Liver (tissue), 9 donors: Measurements from ENCODE around the gene RAB11FIP5. TPM values are rescaled to one million over a fixed set of nuclear protein-coding genes. Genes with fewer than 3 reads are reported as not detected.
A peak's percentile ranks its signal among the peaks of the same experiment; 100 is the strongest.

ENCODE experiments used
- DNase-seq: peaks from one replicate; pipeline ENCODE4 v3.0.0-alpha.2; 2017; ENCODE audit warnings: low spot score
- H3K27ac ChIP-seq, 2 donors: one replicate each; pipeline ENCODE4 v1.7.0; 2013; ENCODE audit warnings: inconsistent platforms in 2 of 2, low read length in 2 of 2, control low read depth in 1 of 2, low read depth in 1 of 2, mild to moderate bottlenecking in 1 of 2
- H3K27me3 ChIP-seq, 4 donors: one replicate each; pipeline versions ENCODE4 v1.6.1 to v1.7.0; 2013; ENCODE audit warnings: low read length in 3 of 4, inconsistent platforms in 1 of 4, mild to moderate bottlenecking in 1 of 4, moderate library complexity in 1 of 4; ENCODE audit not compliant: control insufficient read depth in 4 of 4, insufficient read depth in 4 of 4
- H3K36me3 ChIP-seq, 4 donors: one replicate each; pipeline versions ENCODE4 v1.6.1 to v1.7.0; 2013; ENCODE audit warnings: low read length in 3 of 4, mild to moderate bottlenecking in 3 of 4, low read depth in 1 of 4, moderate library complexity in 1 of 4; ENCODE audit not compliant: control insufficient read depth in 4 of 4, insufficient read depth in 3 of 4
- H3K4me1 ChIP-seq, 4 donors: one replicate each; pipeline versions ENCODE4 v1.6.1 to v1.7.0; 2013; ENCODE audit warnings: low read length in 3 of 4, mild to moderate bottlenecking in 3 of 4, moderate library complexity in 1 of 4; ENCODE audit not compliant: control insufficient read depth in 4 of 4, insufficient read depth in 4 of 4
- H3K4me3 ChIP-seq, 3 donors: one replicate each; pipeline versions ENCODE4 v1.6.1 to v1.7.0; 2013; ENCODE audit warnings: low read length in 3 of 3, control low read depth in 1 of 3, low read depth in 1 of 3, mild to moderate bottlenecking in 1 of 3
- H3K9ac ChIP-seq, 2 donors: one replicate each; pipeline ENCODE4 v1.7.0; 2013; ENCODE audit warnings: low read length in 2 of 2, mild to moderate bottlenecking in 2 of 2, moderate library complexity in 2 of 2, control low read depth in 1 of 2, low read depth in 1 of 2
- H3K9me3 ChIP-seq, 4 donors: one replicate each; pipeline versions ENCODE4 v1.6.1 to v1.7.0; 2013; ENCODE audit warnings: low read length in 3 of 4; ENCODE audit not compliant: control insufficient read depth in 4 of 4
- EGR1 ChIP-seq, 2 donors: IDR thresholded peaks; 2 replicates each; pipeline ENCODE4 v1.6.1; 2016 to 2018; ENCODE audit warnings: antibody characterized with exemption in 2 of 2, low read depth in 2 of 2
- FOXA1 ChIP-seq: IDR thresholded peaks from 2 replicates; pipeline ENCODE4 v1.6.1; 2016; ENCODE audit warnings: antibody characterized with exemption
- FOXA2 ChIP-seq: IDR thresholded peaks from 2 replicates; pipeline ENCODE4 v1.6.1; 2016; ENCODE audit warnings: antibody characterized with exemption
- GABPA ChIP-seq, 2 donors: IDR thresholded peaks in 1 of 2; conservative IDR thresholded peaks in 1 of 2; 2 replicates each; pipeline ENCODE4 v1.6.1; 2016; ENCODE audit warnings: antibody characterized with exemption in 2 of 2, mild to moderate bottlenecking in 1 of 2, moderate library complexity in 1 of 2
- HNF4A ChIP-seq, 2 donors: conservative IDR thresholded peaks; 2 replicates each; pipeline ENCODE4 v1.6.1; 2016; ENCODE audit warnings: antibody characterized with exemption in 2 of 2, mild to moderate bottlenecking in 2 of 2
- HNF4G ChIP-seq: IDR thresholded peaks from 2 replicates; pipeline ENCODE4 v1.6.1; 2016; ENCODE audit warnings: antibody characterized with exemption
- JUND ChIP-seq, 2 donors: IDR thresholded peaks; 2 replicates each; pipeline ENCODE4 v1.6.1; 2016; ENCODE audit warnings: antibody characterized with exemption in 2 of 2
- NR2F2 ChIP-seq: IDR thresholded peaks from 2 replicates; pipeline ENCODE4 v1.6.1; 2016; ENCODE audit warnings: antibody characterized with exemption
- RAD21 ChIP-seq, 2 donors: IDR thresholded peaks; 2 replicates each; pipeline ENCODE4 v1.6.1; 2016; ENCODE audit warnings: antibody characterized with exemption in 2 of 2, mild to moderate bottlenecking in 2 of 2
- RXRA ChIP-seq, 2 donors: IDR thresholded peaks; 2 replicates each; pipeline ENCODE4 v1.6.1; 2017 to 2018; ENCODE audit warnings: antibody characterized with exemption in 2 of 2, mild to moderate bottlenecking in 1 of 2
- SP1 ChIP-seq: IDR thresholded peaks from 2 replicates; pipeline ENCODE4 v1.6.1; 2018; ENCODE audit warnings: antibody characterized with exemption, mild to moderate bottlenecking
- TAF1 ChIP-seq: conservative IDR thresholded peaks from 2 replicates; pipeline ENCODE4 v1.6.1; 2016; ENCODE audit warnings: antibody characterized with exemption, mild to moderate bottlenecking
- YY1 ChIP-seq: IDR thresholded peaks from 2 replicates; pipeline ENCODE4 v1.6.1; 2016; ENCODE audit warnings: antibody characterized with exemption, mild to moderate bottlenecking
- WGBS: extraction: QIAGEN DNeasy Blood & Tissue Kit; methylation state at CpG from one replicate; pipeline ENCODE4 v1.1.7; 2013; 5-methylcytosine and 5-hydroxymethylcytosine counted together
- polyA plus RNA-seq, 2 donors: library from polyadenylated mRNA; stranded (reverse) in 1 of 2; unstranded in 1 of 2; fragments of 200-250 nt in 1 of 2; fragments of >200 nt in 1 of 2; fragmentation: Nextera tagmentation in 1 of 2; extraction: Ambion mirVana in 1 of 2; gene quantifications; one replicate each; pipeline versions ENCODE4 v1.2.1 to v1.2.3, GENCODE V29; 2013 to 2015
- total RNA-seq, 2 donors: library from RNA; depleted of rRNA; stranded (reverse); fragments of >200 nt; gene quantifications; one replicate each; pipeline ENCODE4 v1.2.3, GENCODE V29; 2014
- TF ChIP-seq, protein P1 (sequence below): IDR thresholded peaks from 2 replicates; pipeline ENCODE4 v1.6.1; 2016; ENCODE audit warnings: antibody characterized with exemption, mild to moderate bottlenecking
- TF ChIP-seq, protein P2 (sequence below): IDR thresholded peaks from 2 replicates; pipeline ENCODE4 v1.6.1; 2016; ENCODE audit warnings: antibody characterized with exemption
- TF ChIP-seq, protein P3 (sequence below): IDR thresholded peaks from 2 replicates; pipeline ENCODE4 v1.6.1; 2016; ENCODE audit warnings: antibody characterized with exemption
- TF ChIP-seq, protein P4 (sequence below): fragments of 150-350 bp; IDR thresholded peaks from 2 replicates; pipeline ENCODE4 v1.5.1; 2017; ENCODE audit warnings: improper control_type of control experiment, low read depth, low read length; ENCODE audit not compliant: missing input control
- TF ChIP-seq, protein P5 (sequence below): IDR thresholded peaks from 2 replicates; pipeline ENCODE4 v1.6.1; 2016; ENCODE audit warnings: antibody characterized with exemption
- donor health status: healthy.
- donor health status: healthy.
- donor health status: healthy.
- donor health status: healthy.
- donor health status: healthy.

The RAB11FIP5 gene
- total and polyA plus RNA-seq, 4 donors, result 2.8 to 8.1 (median 5.4) TPM

DNA sequence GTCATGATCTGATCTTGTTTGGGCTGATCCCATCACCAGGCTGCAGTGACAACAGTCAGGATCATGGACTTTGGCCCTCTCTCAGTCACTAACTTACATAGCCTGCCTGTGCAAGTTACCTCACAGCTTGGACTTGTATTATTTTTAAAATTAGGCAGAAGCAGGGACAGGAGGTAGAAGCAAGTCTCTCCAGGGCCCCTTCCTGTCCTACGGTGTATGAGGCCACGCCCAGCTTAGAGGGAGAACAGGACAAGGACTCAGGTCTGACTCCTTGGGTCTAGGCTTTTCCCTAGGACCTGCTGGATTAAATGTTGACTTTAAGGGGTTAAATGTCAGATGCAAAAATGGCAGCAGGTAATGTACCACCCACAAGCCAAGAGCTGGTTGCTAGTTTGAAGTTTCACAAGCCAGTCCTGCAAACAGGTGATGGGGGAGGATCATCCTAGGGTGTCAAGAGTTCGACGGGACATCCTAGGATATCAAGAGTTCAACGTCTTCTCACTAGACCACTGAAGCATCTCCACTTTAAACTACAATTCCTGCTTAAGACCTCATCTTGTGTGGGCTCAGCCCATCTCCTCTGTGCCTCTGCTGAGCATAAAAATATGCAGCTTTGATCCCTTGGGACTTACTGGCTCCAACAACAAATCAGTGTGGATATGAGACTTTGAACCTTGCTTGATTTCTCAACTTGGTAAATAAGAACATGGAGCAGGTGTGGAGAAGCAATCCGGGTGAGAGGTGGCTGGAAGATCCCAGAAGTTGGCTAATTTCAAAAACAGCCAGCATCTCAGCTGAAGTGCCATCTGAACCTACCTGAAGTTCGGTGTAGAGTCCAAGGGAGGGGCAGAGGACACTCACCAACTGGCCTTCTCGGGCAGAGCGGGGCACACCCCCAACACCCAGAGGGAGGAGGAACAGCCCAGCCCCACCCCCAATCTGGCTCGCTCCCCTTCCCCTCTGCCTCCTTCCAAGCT lies 80.7 kb downstream of the RAB11FIP5 start:
- Histone ChIP-seq H3K4me1 (peaks cover 40 to 68% (median 54%) of the 10 kb centered on the region in 4 donors), H3K36me3 (peaks cover 0 to 4% (median 1%) of the 10 kb centered on the region in 4 donors)
- WGBS, result 33% methylated on average over 10 of the region's 10 CpGs

More for the DNA sequence above, 80.7 kb downstream of the RAB11FIP5 start:
- Histone ChIP-seq H3K9ac (peak overlapping the region in 1 of 2 donors; percentile 69), H3K27ac (peak overlapping the region; percentile 93 to 94), H3K9me3 (no peaks in the 10 kb centered on the region), H3K4me3 (no peak overlapping the region), H3K27me3 (no peaks in the 10 kb centered on the region)
- no peak for DNase-seq
- TF ChIP-seq SP1 (peak; percentile 99), FOXA1 (peak; percentile 94), GABPA (IDR thresholded peaks at IDR 0.05 in 1 of 2, conservative IDR thresholded peaks at IDR 0.05 in 1 of 2) (no peak), NR2F2 (no peak), TAF1 (peak; percentile 73), RAD21 (IDR thresholded peaks at IDR 0.05) (peak; percentile 30 to 43), HNF4A (conservative IDR thresholded peaks at IDR 0.05) (peak; percentile 95), FOXA2 (peak; percentile 98), JUND (IDR thresholded peaks at IDR 0.05) (peak; percentile 66 to 67), EGR1 (IDR thresholded peaks at IDR 0.05; ENCODE audit: low read depth in 2 of 2) (peak; percentile 8 to 59), RXRA (IDR thresholded peaks at IDR 0.05) (peak; percentile 97 to 98), YY1 (peak; percentile 61), HNF4G (peak; percentile 91)
- TF ChIP-seq, protein P1, sequence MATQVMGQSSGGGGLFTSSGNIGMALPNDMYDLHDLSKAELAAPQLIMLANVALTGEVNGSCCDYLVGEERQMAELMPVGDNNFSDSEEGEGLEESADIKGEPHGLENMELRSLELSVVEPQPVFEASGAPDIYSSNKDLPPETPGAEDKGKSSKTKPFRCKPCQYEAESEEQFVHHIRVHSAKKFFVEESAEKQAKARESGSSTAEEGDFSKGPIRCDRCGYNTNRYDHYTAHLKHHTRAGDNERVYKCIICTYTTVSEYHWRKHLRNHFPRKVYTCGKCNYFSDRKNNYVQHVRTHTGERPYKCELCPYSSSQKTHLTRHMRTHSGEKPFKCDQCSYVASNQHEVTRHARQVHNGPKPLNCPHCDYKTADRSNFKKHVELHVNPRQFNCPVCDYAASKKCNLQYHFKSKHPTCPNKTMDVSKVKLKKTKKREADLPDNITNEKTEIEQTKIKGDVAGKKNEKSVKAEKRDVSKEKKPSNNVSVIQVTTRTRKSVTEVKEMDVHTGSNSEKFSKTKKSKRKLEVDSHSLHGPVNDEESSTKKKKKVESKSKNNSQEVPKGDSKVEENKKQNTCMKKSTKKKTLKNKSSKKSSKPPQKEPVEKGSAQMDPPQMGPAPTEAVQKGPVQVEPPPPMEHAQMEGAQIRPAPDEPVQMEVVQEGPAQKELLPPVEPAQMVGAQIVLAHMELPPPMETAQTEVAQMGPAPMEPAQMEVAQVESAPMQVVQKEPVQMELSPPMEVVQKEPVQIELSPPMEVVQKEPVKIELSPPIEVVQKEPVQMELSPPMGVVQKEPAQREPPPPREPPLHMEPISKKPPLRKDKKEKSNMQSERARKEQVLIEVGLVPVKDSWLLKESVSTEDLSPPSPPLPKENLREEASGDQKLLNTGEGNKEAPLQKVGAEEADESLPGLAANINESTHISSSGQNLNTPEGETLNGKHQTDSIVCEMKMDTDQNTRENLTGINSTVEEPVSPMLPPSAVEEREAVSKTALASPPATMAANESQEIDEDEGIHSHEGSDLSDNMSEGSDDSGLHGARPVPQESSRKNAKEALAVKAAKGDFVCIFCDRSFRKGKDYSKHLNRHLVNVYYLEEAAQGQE, result peak; percentile 69
- TF ChIP-seq, protein P2, sequence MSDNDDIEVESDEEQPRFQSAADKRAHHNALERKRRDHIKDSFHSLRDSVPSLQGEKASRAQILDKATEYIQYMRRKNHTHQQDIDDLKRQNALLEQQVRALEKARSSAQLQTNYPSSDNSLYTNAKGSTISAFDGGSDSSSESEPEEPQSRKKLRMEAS, result no peak
- TF ChIP-seq, protein P3, sequence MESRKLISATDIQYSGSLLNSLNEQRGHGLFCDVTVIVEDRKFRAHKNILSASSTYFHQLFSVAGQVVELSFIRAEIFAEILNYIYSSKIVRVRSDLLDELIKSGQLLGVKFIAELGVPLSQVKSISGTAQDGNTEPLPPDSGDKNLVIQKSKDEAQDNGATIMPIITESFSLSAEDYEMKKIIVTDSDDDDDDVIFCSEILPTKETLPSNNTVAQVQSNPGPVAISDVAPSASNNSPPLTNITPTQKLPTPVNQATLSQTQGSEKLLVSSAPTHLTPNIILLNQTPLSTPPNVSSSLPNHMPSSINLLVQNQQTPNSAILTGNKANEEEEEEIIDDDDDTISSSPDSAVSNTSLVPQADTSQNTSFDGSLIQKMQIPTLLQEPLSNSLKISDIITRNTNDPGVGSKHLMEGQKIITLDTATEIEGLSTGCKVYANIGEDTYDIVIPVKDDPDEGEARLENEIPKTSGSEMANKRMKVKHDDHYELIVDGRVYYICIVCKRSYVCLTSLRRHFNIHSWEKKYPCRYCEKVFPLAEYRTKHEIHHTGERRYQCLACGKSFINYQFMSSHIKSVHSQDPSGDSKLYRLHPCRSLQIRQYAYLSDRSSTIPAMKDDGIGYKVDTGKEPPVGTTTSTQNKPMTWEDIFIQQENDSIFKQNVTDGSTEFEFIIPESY, result peak; percentile 56
- TF ChIP-seq, protein P4, sequence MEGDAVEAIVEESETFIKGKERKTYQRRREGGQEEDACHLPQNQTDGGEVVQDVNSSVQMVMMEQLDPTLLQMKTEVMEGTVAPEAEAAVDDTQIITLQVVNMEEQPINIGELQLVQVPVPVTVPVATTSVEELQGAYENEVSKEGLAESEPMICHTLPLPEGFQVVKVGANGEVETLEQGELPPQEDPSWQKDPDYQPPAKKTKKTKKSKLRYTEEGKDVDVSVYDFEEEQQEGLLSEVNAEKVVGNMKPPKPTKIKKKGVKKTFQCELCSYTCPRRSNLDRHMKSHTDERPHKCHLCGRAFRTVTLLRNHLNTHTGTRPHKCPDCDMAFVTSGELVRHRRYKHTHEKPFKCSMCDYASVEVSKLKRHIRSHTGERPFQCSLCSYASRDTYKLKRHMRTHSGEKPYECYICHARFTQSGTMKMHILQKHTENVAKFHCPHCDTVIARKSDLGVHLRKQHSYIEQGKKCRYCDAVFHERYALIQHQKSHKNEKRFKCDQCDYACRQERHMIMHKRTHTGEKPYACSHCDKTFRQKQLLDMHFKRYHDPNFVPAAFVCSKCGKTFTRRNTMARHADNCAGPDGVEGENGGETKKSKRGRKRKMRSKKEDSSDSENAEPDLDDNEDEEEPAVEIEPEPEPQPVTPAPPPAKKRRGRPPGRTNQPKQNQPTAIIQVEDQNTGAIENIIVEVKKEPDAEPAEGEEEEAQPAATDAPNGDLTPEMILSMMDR, result no peak
- TF ChIP-seq, protein P5, sequence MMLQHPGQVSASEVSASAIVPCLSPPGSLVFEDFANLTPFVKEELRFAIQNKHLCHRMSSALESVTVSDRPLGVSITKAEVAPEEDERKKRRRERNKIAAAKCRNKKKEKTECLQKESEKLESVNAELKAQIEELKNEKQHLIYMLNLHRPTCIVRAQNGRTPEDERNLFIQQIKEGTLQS, result peak; percentile 67
